SK-N-SH (cell line): Measurements from ENCODE around the gene AKR1D1. TPM values are rescaled to one million over a fixed set of nuclear protein-coding genes. Genes with fewer than 3 reads are reported as not detected.

ENCODE experiments used
- CTCF ChIA-PET: fragments of 300-600, 350-600 bp; formaldehyde crosslinking; extraction: SDS; loops from one replicate; lab custom pipeline; 2021; lab: Yijun Ruan, JAX
- POLR2A ChIA-PET: fragments of 350-600 bp; sonication (Branson Sonifier 250); formaldehyde crosslinking; extraction: SDS; loops from one replicate; lab custom pipeline; 2020; ENCODE audit warnings: antibody characterized with exemption, inconsistent platforms; lab: Yijun Ruan, JAX
- DNase-seq: peaks from one replicate; pipeline ENCODE4 v3.0.0; 2012
- H2AFZ ChIP-seq: fragments of 200-600 bp; sonication (generic); 2 replicates; pipeline ENCODE4 v1.8.1; 2016; ENCODE audit warnings: antibody characterized with exemption, mild to moderate bottlenecking, low read depth
- H3F3A ChIP-seq: fragments of 200-600 bp; sonication (generic); replicated peaks from 2 replicates; pipeline ENCODE3; 2016; ENCODE audit warnings: antibody characterized with exemption, mild to moderate bottlenecking; ENCODE audit not compliant: insufficient read depth
- H3K27ac ChIP-seq, 2 experiments: fragments of 200-500 bp in 1 of 2; fragments of 200-600 bp in 1 of 2; sonication (Bioruptor generic) in 1 of 2; sonication (generic), shearing (Covaris generic) in 1 of 2; 2 replicates each; pipeline versions ENCODE4 v1.5.1 to v1.6.1; 2014 to 2016; ENCODE audit warnings: low read depth in 2 of 2, inconsistent platforms in 1 of 2, low read length in 1 of 2, mild to moderate bottlenecking in 1 of 2, mixed read lengths in 1 of 2
- H3K27me3 ChIP-seq: fragments of 200-600 bp; sonication (generic), shearing (Covaris generic); 2 replicates; pipeline ENCODE4 v1.6.1; 2016; ENCODE audit warnings: mixed run types; ENCODE audit not compliant: insufficient read depth
- H3K36me3 ChIP-seq, 2 experiments: fragments of 200-500 bp in 1 of 2; fragments of 200-600 bp in 1 of 2; sonication (Bioruptor generic) in 1 of 2; sonication (generic) in 1 of 2; replicated peaks in 1 of 2; 2 replicates each; pipeline versions ENCODE3 to v1.5.1; 2014 to 2016; ENCODE audit warnings: low read length in 1 of 2, mild to moderate bottlenecking in 1 of 2; ENCODE audit not compliant: insufficient read depth in 2 of 2, control insufficient read depth in 1 of 2
- H3K4me1 ChIP-seq, 2 experiments: fragments of 200-500 bp in 1 of 2; fragments of 200-600 bp in 1 of 2; sonication (Bioruptor generic) in 1 of 2; sonication (generic), shearing (Covaris generic) in 1 of 2; 2 replicates each; pipeline versions ENCODE4 v1.5.1 to v1.6.1; 2014 to 2016; ENCODE audit warnings: low read depth in 1 of 2, low read length in 1 of 2, mixed run types in 1 of 2; ENCODE audit not compliant: insufficient read depth in 2 of 2, control insufficient read depth in 1 of 2
- H3K4me2 ChIP-seq: fragments of 200-600 bp; sonication (generic), shearing (Covaris generic); 2 replicates; pipeline ENCODE4 v1.6.1; 2017; ENCODE audit warnings: mixed run types
- H3K4me3 ChIP-seq, 2 experiments: fragments of 200-500 bp in 1 of 2; fragments of 200-600 bp in 1 of 2; sonication (Bioruptor generic) in 1 of 2; sonication (generic), shearing (Covaris generic) in 1 of 2; 2 replicates each; pipeline versions ENCODE4 v1.5.1 to v1.8.1; 2014 to 2016; ENCODE audit warnings: low read depth in 2 of 2, inconsistent platforms in 1 of 2, low read length in 1 of 2, mild to moderate bottlenecking in 1 of 2, mixed read lengths in 1 of 2, moderate library complexity in 1 of 2
- H3K79me2 ChIP-seq: fragments of 200-600 bp; sonication (generic); 2 replicates; pipeline ENCODE4 v1.8.1; 2017; ENCODE audit warnings: mild to moderate bottlenecking; ENCODE audit not compliant: insufficient read depth
- H3K9ac ChIP-seq: fragments of 200-600 bp; sonication (generic); 2 replicates; pipeline ENCODE4 v1.6.1; 2017; ENCODE audit warnings: mixed run types
- H3K9me2 ChIP-seq: fragments of 200-600 bp; sonication (generic); 2 replicates; pipeline ENCODE4 v1.6.1; 2017; ENCODE audit warnings: mixed run types
- H3K9me3 ChIP-seq: fragments of 200-600 bp; sonication (generic); 2 replicates; pipeline ENCODE4 v1.6.1; 2017; ENCODE audit warnings: mixed run types, mild to moderate bottlenecking, moderate library complexity
- H4K20me1 ChIP-seq: fragments of 200-600 bp; sonication (generic); 2 replicates; pipeline ENCODE4 v1.6.1; 2017; ENCODE audit warnings: mild to moderate bottlenecking, mixed run types; ENCODE audit not compliant: insufficient read depth
- ELF1 ChIP-seq: IDR thresholded peaks from 2 replicates; pipeline ENCODE4 v1.4.0; 2012
- EP300 ChIP-seq, 2 experiments: IDR thresholded peaks; 2 replicates each; pipeline versions ENCODE4 v1.4.0 to v1.6.1; 2012; ENCODE audit warnings: borderline replicate concordance in 1 of 2, low read depth in 1 of 2, low read length in 1 of 2
- EZH2phosphoT487 ChIP-seq: fragments of 200-600 bp; sonication (generic); IDR thresholded peaks from 2 replicates; pipeline ENCODE4 v1.6.1; 2017; ENCODE audit warnings: low read depth, mixed run types, mild to moderate bottlenecking, antibody characterized with exemption, moderate library complexity, borderline replicate concordance
- GABPA ChIP-seq: IDR thresholded peaks from 2 replicates; pipeline ENCODE4 v1.4.0; 2012; ENCODE audit warnings: low read depth, mild to moderate bottlenecking
- IRF3 ChIP-seq: fragments of 150-350 bp; IDR thresholded peaks from 2 replicates; pipeline ENCODE4 v1.6.1; 2016; ENCODE audit warnings: mild to moderate bottlenecking, low read depth, low read length
- JUND ChIP-seq: IDR thresholded peaks from 2 replicates; pipeline ENCODE4 v1.4.0; 2012
- MAX ChIP-seq: IDR thresholded peaks from 2 replicates; pipeline ENCODE4 v1.4.0; 2012; ENCODE audit warnings: low read depth
- MEF2A ChIP-seq: IDR thresholded peaks from 2 replicates; pipeline ENCODE4 v1.4.0; 2012; ENCODE audit warnings: low read depth, borderline replicate concordance
- NFIC ChIP-seq: IDR thresholded peaks from 2 replicates; pipeline ENCODE4 v1.4.0; 2012; ENCODE audit warnings: borderline replicate concordance
- PBX3 ChIP-seq: IDR thresholded peaks from 2 replicates; pipeline ENCODE4; 2012
- RAD21 ChIP-seq: IDR thresholded peaks from 2 replicates; pipeline ENCODE4 v1.6.1; 2012; ENCODE audit warnings: mild to moderate bottlenecking, low read length
- REST ChIP-seq: IDR thresholded peaks from 2 replicates; pipeline ENCODE4 v1.6.1; 2012; ENCODE audit warnings: mild to moderate bottlenecking, low read depth, low read length, moderate library complexity
- RFX5 ChIP-seq: IDR thresholded peaks from 2 replicates; pipeline ENCODE4 v1.6.1; 2012; ENCODE audit warnings: mild to moderate bottlenecking, improper control_type of control experiment, low read length
- RXRA ChIP-seq: IDR thresholded peaks from 2 replicates; pipeline ENCODE4 v1.4.0; 2012; ENCODE audit warnings: low read depth, mild to moderate bottlenecking, borderline replicate concordance
- SMC3 ChIP-seq: IDR thresholded peaks from 2 replicates; pipeline ENCODE4 v1.6.1; 2012; ENCODE audit warnings: low read depth, low read length, improper control_type of control experiment
- TAF1 ChIP-seq: IDR thresholded peaks from 2 replicates; pipeline ENCODE4 v1.6.1; 2012; ENCODE audit warnings: low read depth, mild to moderate bottlenecking, low read length, moderate library complexity, borderline replicate concordance
- TCF12 ChIP-seq: IDR thresholded peaks from 2 replicates; pipeline ENCODE4 v1.4.0; 2012
- USF1 ChIP-seq: IDR thresholded peaks from 2 replicates; pipeline ENCODE4 v1.4.0; 2012; ENCODE audit warnings: low read depth, borderline replicate concordance
- USF2 ChIP-seq: fragments of 150-350 bp; IDR thresholded peaks from 2 replicates; pipeline ENCODE4 v1.6.1; 2017; ENCODE audit warnings: antibody characterized with exemption, low read length, low read depth, borderline replicate concordance
- ZBTB33 ChIP-seq: IDR thresholded peaks from 2 replicates; pipeline ENCODE4 v1.4.0; 2012; ENCODE audit warnings: low read depth, borderline replicate concordance
- WGBS: methylation state at CpG from one replicate; pipeline ENCODE4 v1.1.6; 2017; ENCODE audit warnings: low lambda C conversion rate; 5-methylcytosine and 5-hydroxymethylcytosine counted together
- polyA plus RNA-seq, 3 experiments: library from polyadenylated mRNA; depleted of rRNA; stranded (reverse); fragments of >200 nt; gene quantifications; 2 replicates each; pipeline ENCODE4 v1.2.3, GENCODE V29; 2012

Gene AKR1D1
- polyA plus RNA-seq, 1 of the 3 experiments (the other 2 are of a cell fraction), result not detected

- H3K27ac ChIP-seq, result no peak overlapping the region
- 0 out of 2 replicates have a peak, but pooled peaks cover 4% of the 10 kb centered on the region for H3K9me2 ChIP-seq
- TF ChIP-seq JUND, result no peak
- no peak for TF ChIP-seq PBX3
- TF ChIP-seq SMC3, result no peak
- no peak for TF ChIP-seq USF2
- TF ChIP-seq TAF1, result no peak
- TF ChIP-seq ZBTB33, result no peak
- no peak for TF ChIP-seq RFX5
- no peak for TF ChIP-seq NFIC
- TF ChIP-seq USF1, result no peak
- no peak for TF ChIP-seq ELF1
- no peak for TF ChIP-seq GABPA
- TF ChIP-seq EZH2phosphoT487, result no peak
- TF ChIP-seq IRF3, result no peak
- no peak for TF ChIP-seq TCF12
- no peak for TF ChIP-seq RAD21
- TF ChIP-seq MEF2A, result no peak
- TF ChIP-seq RXRA, result no peak
- TF ChIP-seq EP300 (IDR thresholded peaks at IDR 0.05; ENCODE audit: borderline replicate concordance in 1 of 2, low read depth in 1 of 2, low read length in 1 of 2), result no peak
- TF ChIP-seq MAX, result no peak
- TF ChIP-seq REST, result no peak
- no peaks in the 10 kb centered on the region; the same call in 1 of the 2 replicates for H3K9me3 ChIP-seq
- no peak overlapping the region for H2AFZ ChIP-seq
- no peak overlapping the region for H3K4me3 ChIP-seq
- H3K4me2 ChIP-seq, result no peak overlapping the region
- H3K79me2 ChIP-seq, result no peaks in the 10 kb centered on the region
- H3K36me3 ChIP-seq, result no peaks in the 10 kb centered on the region
- no peaks in the 10 kb centered on the region for H4K20me1 ChIP-seq
- no peaks in the 10 kb centered on the region for H3K4me1 ChIP-seq
- ChIA-PET CTCF (interaction anchor here (1.0 to 1.3 kb wide), 3 partner anchors 13 to 20 kb away, joined by 3 to 4 read pairs (median 3); no protein-coding TSS in a partner anchor), POLR2A (no interaction called here)
- no peaks in the 10 kb centered on the region for H3K27me3 ChIP-seq
- H3F3A ChIP-seq, result no peaks in the 10 kb centered on the region
- no peak for DNase-seq
- WGBS, result 73% methylated on average over 2 of the region's 2 CpGs
- no peak overlapping the region for H3K9ac ChIP-seq
Measured at GRCh38 chr7:138077809-138078208, 1.6 kb downstream of the AKR1D1 start.
